ENCODE measurements around the gene EFCAB5. TPM values are rescaled to one million over a fixed set of nuclear protein-coding genes. Genes with fewer than 3 reads are reported as not detected.

The EFCAB5 gene
- total and polyA plus RNA-seq, 2 donors (not counting 1 experiment from before 2014, with no cell fraction given) = 0.54 to 3.0 TPM

- Histone ChIP-seq H2AFZ (ENCODE audit: insufficient read depth, low read depth, low read length, poor library complexity, severe bottlenecking) (no peak overlapping the region), H4K20me1 (ENCODE audit: control insufficient read depth, insufficient read depth, low read length, poor library complexity, severe bottlenecking) (peaks cover 38% of the 10 kb centered on the region), H3K36me3 (replicated peaks in 1 of 2; ENCODE audit: control extremely low read depth in 1 of 2, control insufficient read depth in 1 of 2, extremely low read depth in 1 of 2, insufficient read depth in 2 of 2, low read length in 1 of 2) (peaks cover 2 to 11% of the 10 kb centered on the region in 2 experiments), H3K4me3 (ENCODE audit: control extremely low read depth in 1 of 5, extremely low read depth in 1 of 5, insufficient read depth in 1 of 5, low read depth in 2 of 5, low read length in 4 of 5) (no peak overlapping the region), H3K9ac (ENCODE audit: low read length) (no peak overlapping the region), H3K27me3 (replicated peaks in 1 of 4; ENCODE audit: control extremely low read depth in 1 of 4, control insufficient read depth in 3 of 4, insufficient read depth in 4 of 4, low read length in 3 of 4) (no peaks in the 10 kb centered on the region), H3K9me3 (ENCODE audit: control extremely low read depth in 1 of 3, control insufficient read depth in 2 of 3, insufficient read depth in 1 of 3, low read length in 2 of 3) (no peaks in the 10 kb centered on the region), H3K4me1 (ENCODE audit: control insufficient read depth in 2 of 2, insufficient read depth in 2 of 2, low read length in 2 of 2) (peaks cover 0 to 6% of the 10 kb centered on the region in 2 donors), H3K27ac (ENCODE audit: low read length in 2 of 2) (no peak overlapping the region), H3K4me2 (replicated peaks; ENCODE audit: low read depth, low read length, poor library complexity, severe bottlenecking) (no peak overlapping the region), H3K79me2 (ENCODE audit: control insufficient read depth, insufficient read depth, low read length) (peaks cover 78% of the 10 kb centered on the region)
- POLR2A ChIA-PET = no interaction called here
- TF ChIP-seq EZH2 (IDR thresholded peaks at IDR 0.05; ENCODE audit: borderline replicate concordance, insufficient read depth, low read depth, low read length, poor library complexity, severe bottlenecking) (no peak), CTCF (IDR thresholded peaks at IDR 0.05) (no peak)
- H3K27me3 Mint-ChIP-seq = no peaks in the 10 kb centered on the region
- CTCF ChIA-PET = interaction anchor here (0.9 to 5.0 kb wide), 20 partner anchors 9 to 220 kb away, joined by 3 to 70 read pairs (median 5); partner anchors contain the start of genes BLMH and TMIGD1
- DNase-seq (no peak), ATAC-seq (ENCODE audit: low read depth) (no peak)
- no peak overlapping the region for H3K4me3 Mint-ChIP-seq
- H3K4me1 Mint-ChIP-seq = peaks cover 30% of the 10 kb centered on the region
- intact Hi-C loops (cut with micrococcal nuclease) = no loop called here
- H3K27ac Mint-ChIP-seq = no peak overlapping the region
- WGBS (ENCODE audit: insufficient coverage) = 100% methylated on average over 1 of the region's 4 CpGs
- no peaks in the 10 kb centered on the region for H3K9me3 Mint-ChIP-seq (ENCODE audit: insufficient read depth)
These were observed 182.9 kb downstream of the EFCAB5 start for GRCh38 chr17:30124273-30124796.

DNA sequence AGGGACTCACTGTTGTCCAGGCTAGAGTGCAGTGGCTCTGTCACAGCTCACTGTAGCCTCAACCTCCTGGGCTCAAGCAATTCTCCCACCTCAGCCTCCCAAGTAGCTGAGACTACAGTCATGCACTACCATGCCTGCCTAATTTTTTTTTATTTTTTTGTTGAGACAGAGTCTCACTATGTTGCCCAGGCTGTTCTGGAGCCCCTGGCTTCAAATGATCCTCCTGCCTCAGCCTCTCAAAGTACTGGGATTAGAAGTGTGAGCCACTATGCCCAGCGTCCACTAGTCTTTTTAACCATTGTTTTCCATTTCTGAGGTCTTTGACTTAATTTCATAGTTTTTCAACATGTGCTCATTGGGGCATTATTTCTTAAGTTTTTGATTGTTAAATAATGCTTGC, 188.7 kb downstream of the EFCAB5 start:
- H3K4me1 ChIP-seq (ENCODE audit: control insufficient read depth in 2 of 2, insufficient read depth in 2 of 2, low read length in 2 of 2) = no peaks in the 10 kb centered on the region
- H3K9ac ChIP-seq (ENCODE audit: low read length) = no peak overlapping the region
- Mint-ChIP-seq H3K9me3 (ENCODE audit: insufficient read depth) (no peaks in the 10 kb centered on the region), H3K27me3 (no peaks in the 10 kb centered on the region), H3K4me3 (no peak overlapping the region), H3K4me1 (peaks cover 14% of the 10 kb centered on the region), H3K27ac (no peak overlapping the region)
- H3K27me3 ChIP-seq (replicated peaks in 1 of 4; ENCODE audit: control extremely low read depth in 1 of 4, control insufficient read depth in 3 of 4, insufficient read depth in 4 of 4, low read length in 3 of 4) = no peaks in the 10 kb centered on the region
- peaks cover 59% of the 10 kb centered on the region for H3K79me2 ChIP-seq (ENCODE audit: control insufficient read depth, insufficient read depth, low read length)
- peak overlapping the region in 1 of 2 donors; percentile 39 for H3K27ac ChIP-seq (ENCODE audit: low read length in 2 of 2)
- H3K4me2 ChIP-seq (replicated peaks; ENCODE audit: low read depth, low read length, poor library complexity, severe bottlenecking) = no peak overlapping the region
- peaks cover 0 to 14% of the 10 kb centered on the region in 2 experiments for H3K36me3 ChIP-seq (replicated peaks in 1 of 2; ENCODE audit: control extremely low read depth in 1 of 2, control insufficient read depth in 1 of 2, extremely low read depth in 1 of 2, insufficient read depth in 2 of 2, low read length in 1 of 2)
- ChIA-PET CTCF (interaction anchor here (0.6 to 1.2 kb wide), 2 partner anchors 12 to 25 kb away, joined by 3 to 5 read pairs; no protein-coding TSS in a partner anchor), POLR2A (no interaction called here)
- ATAC-seq (ENCODE audit: low read depth) = no peak
- no peaks in the 10 kb centered on the region for H3K9me3 ChIP-seq (ENCODE audit: control extremely low read depth in 1 of 3, control insufficient read depth in 2 of 3, insufficient read depth in 1 of 3, low read length in 2 of 3)
- no peak overlapping the region for H2AFZ ChIP-seq (ENCODE audit: insufficient read depth, low read depth, low read length, poor library complexity, severe bottlenecking)
- WGBS (ENCODE audit: insufficient coverage) = no CpG with 5 or more reads among the region's 1 CpG
- H3K4me3 ChIP-seq (ENCODE audit: control extremely low read depth in 1 of 5, extremely low read depth in 1 of 5, insufficient read depth in 1 of 5, low read depth in 2 of 5, low read length in 4 of 5) = no peak overlapping the region
- TF ChIP-seq CTCF (IDR thresholded peaks at IDR 0.05) = no peak
- TF ChIP-seq EZH2 (IDR thresholded peaks at IDR 0.05; ENCODE audit: borderline replicate concordance, insufficient read depth, low read depth, low read length, poor library complexity, severe bottlenecking) = no peak
- intact Hi-C loops (cut with micrococcal nuclease) = loop anchor here (5.0 kb wide), 1 partner anchor 37 kb away; no protein-coding TSS in a partner anchor
- DNase-seq = no peak
- H4K20me1 ChIP-seq (ENCODE audit: control insufficient read depth, insufficient read depth, low read length, poor library complexity, severe bottlenecking) = peaks cover 26% of the 10 kb centered on the region
